MCF 10A (cell line): ENCODE data around the gene LHFPL3. TPM values are rescaled to one million over a fixed set of nuclear protein-coding genes. Genes with fewer than 3 reads are reported as not detected.

Experiments
- BruUV-seq: library from RNA; stranded (reverse); fragments of 400-500 nt; replicated peaks from 2 replicates; lab custom pipeline; 2021; lab: Mats Ljungman, UMichigan
- CTCF ChIA-PET: fragments of 300-600 bp; sonication (Branson Sonifier 250); formaldehyde crosslinking; extraction: SDS; loops from one replicate; lab custom pipeline; 2021; ENCODE audit warnings: antibody characterized with exemption, inconsistent platforms; lab: Yijun Ruan, JAX
- POLR2A ChIA-PET: fragments of 300-600, 350-650 bp; sonication (Branson Sonifier 250); formaldehyde crosslinking; extraction: SDS; loops from one replicate; lab custom pipeline; 2020; ENCODE audit warnings: antibody characterized with exemption, inconsistent platforms; lab: Yijun Ruan, JAX
- DNase-seq: peaks from one replicate; pipeline ENCODE4 v3.0.0-alpha.2; 2018; ENCODE audit not compliant: unreplicated experiment
- H3K27ac Mint-ChIP-seq: one replicate; pipeline ENCODE4 v1.8.0; 2022; ENCODE audit warnings: mild to moderate bottlenecking, low read depth, mixed read lengths; ENCODE audit not compliant: unreplicated experiment
- H3K27me3 Mint-ChIP-seq: one replicate; pipeline ENCODE4 v1.8.0; 2022; ENCODE audit warnings: mixed read lengths; ENCODE audit not compliant: insufficient read depth, unreplicated experiment
- H3K36me3 Mint-ChIP-seq: one replicate; pipeline ENCODE4 v1.8.0; 2022; ENCODE audit warnings: mild to moderate bottlenecking, moderate library complexity, mixed read lengths; ENCODE audit not compliant: insufficient read depth, unreplicated experiment
- H3K4me1 Mint-ChIP-seq: one replicate; pipeline ENCODE4 v1.8.0; 2022; ENCODE audit warnings: mixed read lengths; ENCODE audit not compliant: insufficient read depth, unreplicated experiment
- H3K4me3 Mint-ChIP-seq: one replicate; pipeline ENCODE4 v1.8.0; 2022; ENCODE audit warnings: mild to moderate bottlenecking, moderate library complexity, mixed read lengths; ENCODE audit not compliant: unreplicated experiment
- H3K9me3 Mint-ChIP-seq: one replicate; pipeline ENCODE4 v1.8.0; 2022; ENCODE audit warnings: mixed read lengths; ENCODE audit not compliant: unreplicated experiment
- intact Hi-C: fragments of 100-400 bp; cut with micrococcal nuclease; formaldehyde crosslinking; loops from 2 replicates; pipeline ENCODE4 v1.14.1; 2022
- total RNA-seq: library from RNA; stranded (reverse); gene quantifications from 2 replicates; pipeline ENCODE4 v1.2.3, GENCODE V29; 2022
- TF ChIP-seq, protein P1 (sequence below): fragments of 200-600 bp; IDR thresholded peaks from one replicate; pipeline ENCODE4 v1.8.0; 2022; ENCODE audit warnings: antibody characterized with exemption, mild to moderate bottlenecking; ENCODE audit not compliant: unreplicated experiment

The LHFPL3 gene
- total RNA-seq, 1 experiment from 2014 or later: not detected

DNA sequence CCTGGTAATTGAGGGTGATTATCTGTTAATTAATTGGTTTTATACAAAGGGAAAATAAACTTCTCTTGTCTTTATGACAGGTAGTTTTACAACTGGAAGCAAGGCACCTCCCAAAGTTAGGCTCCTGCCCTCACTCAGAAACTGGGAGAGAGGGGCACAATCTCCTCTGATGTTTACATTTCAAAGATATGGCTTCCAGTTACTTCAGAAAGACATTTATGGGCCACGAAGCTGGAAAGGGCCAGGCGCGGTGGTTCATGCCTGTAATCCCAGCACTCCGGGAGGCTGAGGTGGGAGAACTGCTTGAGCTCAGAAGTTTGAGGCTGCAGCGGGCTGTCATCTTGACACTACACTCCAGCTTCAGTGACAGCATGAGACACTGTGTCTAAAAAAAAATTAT lies 570.0 kb downstream of the LHFPL3 start:
- Mint-ChIP-seq H3K27me3 (peaks cover 8% of the 10 kb centered on the region), H3K4me3 (no peak overlapping the region), H3K36me3 (no peaks in the 10 kb centered on the region), H3K4me1 (no peaks in the 10 kb centered on the region), H3K9me3 (no peaks in the 10 kb centered on the region), H3K27ac (no peak overlapping the region)
- no peak for DNase-seq
- intact Hi-C loops: no loop called here
- POLR2A ChIA-PET: no interaction called here
- BruUV-seq: no TSS peak
- TF ChIP-seq, protein P1, sequence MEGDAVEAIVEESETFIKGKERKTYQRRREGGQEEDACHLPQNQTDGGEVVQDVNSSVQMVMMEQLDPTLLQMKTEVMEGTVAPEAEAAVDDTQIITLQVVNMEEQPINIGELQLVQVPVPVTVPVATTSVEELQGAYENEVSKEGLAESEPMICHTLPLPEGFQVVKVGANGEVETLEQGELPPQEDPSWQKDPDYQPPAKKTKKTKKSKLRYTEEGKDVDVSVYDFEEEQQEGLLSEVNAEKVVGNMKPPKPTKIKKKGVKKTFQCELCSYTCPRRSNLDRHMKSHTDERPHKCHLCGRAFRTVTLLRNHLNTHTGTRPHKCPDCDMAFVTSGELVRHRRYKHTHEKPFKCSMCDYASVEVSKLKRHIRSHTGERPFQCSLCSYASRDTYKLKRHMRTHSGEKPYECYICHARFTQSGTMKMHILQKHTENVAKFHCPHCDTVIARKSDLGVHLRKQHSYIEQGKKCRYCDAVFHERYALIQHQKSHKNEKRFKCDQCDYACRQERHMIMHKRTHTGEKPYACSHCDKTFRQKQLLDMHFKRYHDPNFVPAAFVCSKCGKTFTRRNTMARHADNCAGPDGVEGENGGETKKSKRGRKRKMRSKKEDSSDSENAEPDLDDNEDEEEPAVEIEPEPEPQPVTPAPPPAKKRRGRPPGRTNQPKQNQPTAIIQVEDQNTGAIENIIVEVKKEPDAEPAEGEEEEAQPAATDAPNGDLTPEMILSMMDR: no peak
- CTCF ChIA-PET: interaction anchor here (0.6 to 4.2 kb wide), 4 partner anchors 15 to 600 kb away, joined by 4 to 27 read pairs (median 4); no protein-coding TSS in a partner anchor

GRCh38 chr7:104900525-104901239 lies 572.3 kb downstream of the LHFPL3 start:
- H3K4me1 Mint-ChIP-seq: no peaks in the 10 kb centered on the region
- TF ChIP-seq, protein P1: no peak
- H3K36me3 Mint-ChIP-seq: no peaks in the 10 kb centered on the region
- CTCF ChIA-PET: interaction anchor here (0.6 to 4.2 kb wide), 4 partner anchors 10 to 669 kb away, joined by 3 to 27 read pairs (median 7); no protein-coding TSS in a partner anchor
- intact Hi-C loops: no loop called here
- H3K4me3 Mint-ChIP-seq: no peak overlapping the region
- POLR2A ChIA-PET: no interaction called here
- no peak overlapping the region for H3K27ac Mint-ChIP-seq
- DNase-seq: no peak
- H3K27me3 Mint-ChIP-seq: peaks cover 2% of the 10 kb centered on the region
- BruUV-seq: no TSS peak
- no peaks in the 10 kb centered on the region for H3K9me3 Mint-ChIP-seq

- BruUV-seq: no TSS peak
- TF ChIP-seq, protein P1: no peak
- Mint-ChIP-seq H3K4me1 (no peaks in the 10 kb centered on the region), H3K4me3 (no peak overlapping the region), H3K27ac (no peak overlapping the region), H3K27me3 (peaks cover 8% of the 10 kb centered on the region), H3K9me3 (no peaks in the 10 kb centered on the region), H3K36me3 (no peaks in the 10 kb centered on the region)
- CTCF ChIA-PET: interaction anchor here (0.9 to 4.2 kb wide), 7 partner anchors 9 to 670 kb away, joined by 3 to 27 read pairs (median 4); no protein-coding TSS in a partner anchor
- no peak for DNase-seq
- intact Hi-C loops: no loop called here
- POLR2A ChIA-PET: no interaction called here
Measured at GRCh38 chr7:104901240-104901619, 572.8 kb downstream of the LHFPL3 start.

- no peak overlapping the region for H3K27ac Mint-ChIP-seq
- POLR2A ChIA-PET: no interaction called here
- no peaks in the 10 kb centered on the region for H3K4me1 Mint-ChIP-seq
- peaks cover 17% of the 10 kb centered on the region for H3K27me3 Mint-ChIP-seq
- no peak for DNase-seq
- TF ChIP-seq, protein P1: no peak
- H3K9me3 Mint-ChIP-seq: no peaks in the 10 kb centered on the region
- no peak overlapping the region for H3K4me3 Mint-ChIP-seq
- CTCF ChIA-PET: interaction anchor here (0.5 to 4.2 kb wide), 6 partner anchors 16 to 1386 kb away, joined by 3 to 27 read pairs (median 4); no protein-coding TSS in a partner anchor
- no TSS peak for BruUV-seq
- no peaks in the 10 kb centered on the region for H3K36me3 Mint-ChIP-seq
- intact Hi-C loops: no loop called here
Measured at GRCh38 chr7:104902183-104902582, 573.8 kb downstream of the LHFPL3 start.
